ENCODE measurements around the gene HAGH.

Gene HAGH

DNA sequence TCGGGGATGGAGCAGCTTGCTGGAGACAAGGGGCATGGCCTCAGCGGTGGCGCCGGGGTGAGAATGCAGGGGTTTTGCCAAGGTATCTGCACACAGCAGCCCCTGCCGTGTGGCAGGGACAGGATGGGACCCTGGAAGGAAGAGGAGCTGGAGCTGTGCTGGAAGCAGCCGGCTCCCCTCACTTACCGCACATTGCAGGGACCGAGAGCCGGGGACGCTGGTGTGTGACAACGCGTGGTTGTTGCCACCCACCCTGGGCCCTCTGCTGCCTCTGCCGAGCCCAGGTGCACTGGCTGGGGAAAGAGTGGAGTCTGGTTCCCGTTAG, 40.8 kb downstream of the HAGH start:
- Histone ChIP-seq H3K4me3 (ENCODE audit: low read length) (no peak overlapping the region), H3K4me1 (ENCODE audit: low read length) (peaks cover 4% of the 10 kb centered on the region; the same call in 1 of the 2 replicates), H3K79me2 (ENCODE audit: low read length) (peaks cover 59% of the 10 kb centered on the region), H3K9ac (ENCODE audit: low read length) (no peak overlapping the region), H3K4me2 (ENCODE audit: low read depth, low read length) (no peak overlapping the region), H3K9me3 (replicated peaks; ENCODE audit: insufficient read depth, low read length) (no peaks in the 10 kb centered on the region), H3K36me3 (replicated peaks; ENCODE audit: insufficient read depth, low read length) (no peaks in the 10 kb centered on the region), H4K20me1 (ENCODE audit: insufficient read depth, low read length) (no peaks in the 10 kb centered on the region), H2AFZ (ENCODE audit: low read length) (no peak overlapping the region), H3F3A (ENCODE audit: insufficient read depth, low read length) (peaks cover 11% of the 10 kb centered on the region; the same call in 1 of the 2 replicates), H3K27me3 (replicated peaks; ENCODE audit: insufficient read depth, low read length) (no peaks in the 10 kb centered on the region), H3K27ac (ENCODE audit: low read length) (no peak overlapping the region), H3K9me2 (replicated peaks; ENCODE audit: insufficient read depth, low read length) (no peaks in the 10 kb centered on the region)
- DNase-seq = no peak
- no peak for TF ChIP-seq EZH2 (optimal IDR thresholded peaks at IDR 0.05; ENCODE audit: low read depth, low read length)
- no peak for TF ChIP-seq EZH2phosphoT487 (IDR thresholded peaks at IDR 0.05; ENCODE audit: low read length)

DNA sequence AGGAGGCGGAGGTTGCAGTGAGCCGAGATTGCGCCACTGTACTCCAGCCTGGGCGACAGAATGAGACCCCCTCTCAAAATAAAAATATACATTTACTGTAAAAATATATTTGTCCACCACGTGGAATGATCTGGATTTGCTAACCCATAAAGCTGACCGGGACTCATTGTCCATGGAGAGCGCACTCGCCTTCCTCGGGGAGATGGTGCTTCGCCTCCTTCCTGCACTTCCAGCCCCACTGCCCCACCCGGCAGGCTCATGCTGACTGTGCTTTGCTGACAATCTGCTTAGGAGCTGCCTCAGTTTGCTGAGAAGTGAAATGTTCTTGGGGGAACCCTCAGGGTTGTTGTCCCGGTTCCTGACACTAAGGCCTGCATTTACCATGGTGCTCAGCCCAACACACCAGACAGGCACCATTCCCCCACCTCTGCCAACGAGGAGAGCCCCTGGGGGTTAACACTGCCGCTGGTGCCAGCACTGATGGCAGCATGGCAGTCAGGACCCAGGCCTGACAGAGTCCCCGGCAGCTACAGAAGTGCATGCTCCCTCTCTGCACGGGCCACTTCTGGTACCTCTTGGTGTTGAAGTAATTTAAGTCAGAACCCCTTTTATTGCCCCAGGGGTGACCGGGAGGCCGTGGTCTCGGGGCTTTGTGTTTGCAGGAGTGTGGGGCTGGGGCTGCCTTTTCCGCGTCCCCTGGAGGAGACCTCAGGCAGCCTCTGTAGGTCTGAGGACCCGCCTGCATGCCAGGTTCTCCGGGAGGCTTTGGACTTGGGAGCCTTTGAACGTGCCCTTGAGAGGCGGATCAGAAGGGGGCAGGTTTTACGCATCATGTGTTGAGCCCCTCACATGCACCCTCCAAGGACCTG, 41.4 kb downstream of the HAGH start:
- TF ChIP-seq, protein P1, sequence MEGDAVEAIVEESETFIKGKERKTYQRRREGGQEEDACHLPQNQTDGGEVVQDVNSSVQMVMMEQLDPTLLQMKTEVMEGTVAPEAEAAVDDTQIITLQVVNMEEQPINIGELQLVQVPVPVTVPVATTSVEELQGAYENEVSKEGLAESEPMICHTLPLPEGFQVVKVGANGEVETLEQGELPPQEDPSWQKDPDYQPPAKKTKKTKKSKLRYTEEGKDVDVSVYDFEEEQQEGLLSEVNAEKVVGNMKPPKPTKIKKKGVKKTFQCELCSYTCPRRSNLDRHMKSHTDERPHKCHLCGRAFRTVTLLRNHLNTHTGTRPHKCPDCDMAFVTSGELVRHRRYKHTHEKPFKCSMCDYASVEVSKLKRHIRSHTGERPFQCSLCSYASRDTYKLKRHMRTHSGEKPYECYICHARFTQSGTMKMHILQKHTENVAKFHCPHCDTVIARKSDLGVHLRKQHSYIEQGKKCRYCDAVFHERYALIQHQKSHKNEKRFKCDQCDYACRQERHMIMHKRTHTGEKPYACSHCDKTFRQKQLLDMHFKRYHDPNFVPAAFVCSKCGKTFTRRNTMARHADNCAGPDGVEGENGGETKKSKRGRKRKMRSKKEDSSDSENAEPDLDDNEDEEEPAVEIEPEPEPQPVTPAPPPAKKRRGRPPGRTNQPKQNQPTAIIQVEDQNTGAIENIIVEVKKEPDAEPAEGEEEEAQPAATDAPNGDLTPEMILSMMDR (IDR thresholded peaks at IDR 0.05; ENCODE audit: low read length) = no peak
- H3K27ac ChIP-seq (ENCODE audit: low read length) = no peak overlapping the region
- no peaks in the 10 kb centered on the region for H3K27me3 ChIP-seq (replicated peaks; ENCODE audit: insufficient read depth, low read length)
- no peaks in the 10 kb centered on the region for H3K36me3 ChIP-seq (replicated peaks; ENCODE audit: insufficient read depth, low read length)
- H4K20me1 ChIP-seq (ENCODE audit: insufficient read depth, low read length) = no peaks in the 10 kb centered on the region
- H3K9ac ChIP-seq (ENCODE audit: low read length) = no peak overlapping the region
- H3F3A ChIP-seq (ENCODE audit: insufficient read depth, low read length) = peaks cover 17% of the 10 kb centered on the region; the same call in 1 of the 2 replicates
- peaks cover 4% of the 10 kb centered on the region; the same call in 1 of the 2 replicates for H3K4me1 ChIP-seq (ENCODE audit: low read length)
- no peaks in the 10 kb centered on the region for H3K9me2 ChIP-seq (replicated peaks; ENCODE audit: insufficient read depth, low read length)
- no peak for DNase-seq
- no peak overlapping the region for H2AFZ ChIP-seq (ENCODE audit: low read length)
- H3K4me2 ChIP-seq (ENCODE audit: low read depth, low read length) = no peak overlapping the region
- no peaks in the 10 kb centered on the region for H3K9me3 ChIP-seq (replicated peaks; ENCODE audit: insufficient read depth, low read length)
- no peak overlapping the region for H3K4me3 ChIP-seq (ENCODE audit: low read length)
- H3K79me2 ChIP-seq (ENCODE audit: low read length) = peaks cover 65% of the 10 kb centered on the region

DNA sequence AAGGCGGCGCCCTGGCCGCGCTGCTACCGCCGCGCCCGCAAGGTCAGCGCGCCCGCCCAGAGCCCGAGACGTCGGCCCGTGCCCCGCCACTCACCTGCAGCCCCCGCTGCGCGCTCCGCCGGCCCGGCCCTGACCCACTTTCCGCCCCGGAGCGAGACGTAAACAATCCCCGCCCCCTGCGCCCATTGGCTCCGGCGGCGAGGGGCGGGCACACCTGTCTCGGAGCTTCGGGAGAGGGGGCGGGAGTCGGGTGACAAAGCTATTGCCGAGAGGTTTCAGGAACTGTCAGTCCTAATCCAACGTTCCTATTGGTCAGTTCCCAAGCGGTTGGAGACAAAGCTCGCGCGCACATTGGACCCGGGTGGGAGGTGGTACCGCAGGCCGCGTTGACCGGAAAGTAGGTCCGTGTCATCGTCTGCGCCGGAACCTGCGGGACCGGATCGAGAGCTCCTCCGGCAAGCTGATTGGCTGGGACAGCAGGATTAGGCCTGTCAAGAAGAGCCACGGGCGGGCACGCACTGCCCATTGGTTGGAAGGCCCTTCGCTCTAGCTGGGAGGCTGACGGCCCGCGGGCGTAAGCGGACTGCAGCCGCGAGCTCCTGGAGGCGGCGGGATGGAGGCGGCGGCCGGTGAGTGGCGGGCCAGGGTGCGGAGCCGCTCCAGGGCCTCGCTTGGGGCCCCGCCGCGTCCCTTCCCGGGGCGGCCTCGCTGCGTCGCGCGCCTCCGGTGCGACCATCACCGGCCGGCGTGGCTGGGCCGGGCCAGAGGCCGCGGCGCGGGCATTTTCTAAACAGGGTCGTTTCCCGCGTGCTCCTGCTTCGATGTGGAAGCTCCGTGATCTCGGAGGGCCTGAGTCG, 44.0 kb downstream of the HAGH start, which contains the start of the genes NUBP2 and SPSB3:
TSS of gene NUBP2 (plus strand) at position 553 of the 857 bp plus-strand sequence. CDS start at position 614, 61 bp downstream.
TSS of gene SPSB3 (minus strand) at position 164 of the 857 bp plus-strand sequence. CDS start 1,088 bp downstream, outside the sequence.
- peaks cover 17% of the 10 kb centered on the region; the same call in 1 of the 2 replicates for H3F3A ChIP-seq (ENCODE audit: insufficient read depth, low read length)
- TF ChIP-seq EZH2 (optimal IDR thresholded peaks at IDR 0.05; ENCODE audit: low read depth, low read length) = no peak
- no peak for TF ChIP-seq EZH2phosphoT487 (IDR thresholded peaks at IDR 0.05; ENCODE audit: low read length)
- TF ChIP-seq, protein P1 (IDR thresholded peaks at IDR 0.05; ENCODE audit: low read length) = no peak
- H3K4me3 ChIP-seq (ENCODE audit: low read length) = peak within 1 kb of the TSS; percentile 77
- H3K27me3 ChIP-seq (replicated peaks; ENCODE audit: insufficient read depth, low read length) = no peaks in the 10 kb centered on the region
- H3K9me3 ChIP-seq (replicated peaks; ENCODE audit: insufficient read depth, low read length) = no peaks in the 10 kb centered on the region
- H3K9ac ChIP-seq (ENCODE audit: low read length) = peak within 1 kb of the TSS; percentile 86
- 0 out of 2 replicates have a peak within 1 kb of the TSS, but pooled peaks have one; percentile 27 for H2AFZ ChIP-seq (ENCODE audit: low read length)
- H3K79me2 ChIP-seq (ENCODE audit: low read length) = peaks cover 76% of the 10 kb centered on the region
- DNase-seq = peak; percentile 100
- no peaks in the 10 kb centered on the region for H3K9me2 ChIP-seq (replicated peaks; ENCODE audit: insufficient read depth, low read length)
- H3K36me3 ChIP-seq (replicated peaks; ENCODE audit: insufficient read depth, low read length) = no peaks in the 10 kb centered on the region
- no peaks in the 10 kb centered on the region for H4K20me1 ChIP-seq (ENCODE audit: insufficient read depth, low read length)
- peak within 1 kb of the TSS; percentile 91 for H3K4me2 ChIP-seq (ENCODE audit: low read depth, low read length)
- H3K4me1 ChIP-seq (ENCODE audit: low read length) = peaks cover 4% of the 10 kb centered on the region; the same call in 1 of the 2 replicates
- peak within 1 kb of the TSS; percentile 43; the same call in 1 of the 2 replicates for H3K27ac ChIP-seq (ENCODE audit: low read length)
